GM19193 (cell line): ENCODE measurements around the gene CCDC136.

Source experiments
- POLR2A ChIP-seq: IDR thresholded peaks from 4 replicates; pipeline ENCODE4 v1.6.1; 2011; ENCODE audit not compliant: insufficient read depth, insufficient read length; ENCODE audit errors: extremely low read depth

CCDC136 gene

DNA sequence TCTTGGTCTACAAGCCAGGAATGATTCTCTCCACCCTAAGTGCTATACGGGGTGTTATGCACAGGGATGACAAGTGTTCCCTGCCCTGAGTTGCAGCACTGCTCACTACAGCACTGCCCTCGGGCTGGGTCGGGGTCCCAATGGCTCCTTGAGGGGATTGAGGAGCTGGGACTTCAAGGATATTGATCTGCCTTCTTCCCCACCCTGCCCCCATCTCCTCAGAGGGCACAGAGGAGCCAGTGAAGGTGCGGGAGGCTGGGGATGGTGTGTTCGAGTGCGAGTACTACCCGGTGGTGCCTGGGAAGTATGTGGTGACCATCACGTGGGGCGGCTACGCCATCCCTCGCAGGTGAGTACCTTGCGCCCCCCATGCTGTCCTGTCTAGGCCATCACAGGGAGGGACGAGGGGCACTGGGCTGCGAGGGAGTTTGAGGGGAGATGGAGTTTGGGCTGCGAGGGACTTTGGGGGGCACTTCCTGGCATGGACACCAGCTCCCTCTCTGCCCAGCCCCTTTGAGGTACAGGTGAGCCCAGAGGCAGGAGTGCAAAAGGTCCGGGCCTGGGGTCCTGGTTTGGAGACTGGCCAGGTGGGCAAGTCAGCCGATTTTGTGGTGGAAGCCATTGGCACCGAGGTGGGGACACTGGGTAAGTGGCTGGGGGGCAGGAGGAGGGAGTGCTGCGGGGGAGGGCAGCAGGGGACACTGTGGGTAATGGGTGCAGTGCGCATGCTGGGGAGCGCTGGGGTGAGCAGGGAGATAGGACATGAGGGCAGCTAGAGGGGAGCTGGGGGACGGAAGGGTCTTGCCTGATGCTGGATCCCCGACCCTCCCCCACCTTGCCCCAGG, 48.8 kb downstream of the CCDC136 start:
- TF ChIP-seq POLR2A, result no peak

GRCh38 chr7:128841171-128841690, 49.5 kb downstream of the CCDC136 start:
- TF ChIP-seq POLR2A, result no peak

DNA sequence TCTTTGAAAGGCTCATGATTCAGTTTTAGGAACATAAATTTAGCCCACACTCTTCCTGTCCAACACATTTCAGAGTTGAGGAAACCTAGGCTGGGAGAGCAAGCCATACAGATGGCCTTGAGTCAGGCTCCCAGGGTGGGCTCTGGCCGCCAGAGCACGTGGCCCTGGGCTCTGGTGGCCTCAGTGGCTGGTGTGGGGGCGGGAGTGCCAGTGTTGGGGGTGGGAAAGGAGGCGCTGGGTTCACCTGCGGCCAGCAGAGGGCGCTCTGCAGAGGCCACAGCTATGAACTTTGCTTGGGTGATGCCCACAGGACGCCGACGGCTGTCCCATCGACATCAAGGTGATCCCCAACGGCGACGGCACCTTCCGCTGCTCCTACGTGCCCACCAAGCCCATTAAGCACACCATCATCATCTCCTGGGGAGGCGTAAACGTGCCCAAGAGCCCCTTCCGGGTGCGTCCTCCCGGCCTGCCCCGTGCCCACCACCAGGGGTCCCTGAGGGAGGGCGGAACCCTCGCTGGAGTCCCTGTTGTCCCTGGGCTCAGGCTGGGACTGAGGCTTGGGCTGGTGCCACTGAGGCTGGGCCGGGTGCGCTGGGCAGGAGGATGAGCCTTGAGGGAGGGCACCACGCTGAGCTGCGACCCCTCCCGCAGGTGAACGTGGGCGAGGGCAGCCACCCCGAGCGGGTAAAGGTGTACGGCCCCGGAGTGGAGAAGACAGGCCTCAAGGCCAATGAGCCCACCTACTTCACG, 50.3 kb downstream of the CCDC136 start:
- no peak for TF ChIP-seq POLR2A

DNA sequence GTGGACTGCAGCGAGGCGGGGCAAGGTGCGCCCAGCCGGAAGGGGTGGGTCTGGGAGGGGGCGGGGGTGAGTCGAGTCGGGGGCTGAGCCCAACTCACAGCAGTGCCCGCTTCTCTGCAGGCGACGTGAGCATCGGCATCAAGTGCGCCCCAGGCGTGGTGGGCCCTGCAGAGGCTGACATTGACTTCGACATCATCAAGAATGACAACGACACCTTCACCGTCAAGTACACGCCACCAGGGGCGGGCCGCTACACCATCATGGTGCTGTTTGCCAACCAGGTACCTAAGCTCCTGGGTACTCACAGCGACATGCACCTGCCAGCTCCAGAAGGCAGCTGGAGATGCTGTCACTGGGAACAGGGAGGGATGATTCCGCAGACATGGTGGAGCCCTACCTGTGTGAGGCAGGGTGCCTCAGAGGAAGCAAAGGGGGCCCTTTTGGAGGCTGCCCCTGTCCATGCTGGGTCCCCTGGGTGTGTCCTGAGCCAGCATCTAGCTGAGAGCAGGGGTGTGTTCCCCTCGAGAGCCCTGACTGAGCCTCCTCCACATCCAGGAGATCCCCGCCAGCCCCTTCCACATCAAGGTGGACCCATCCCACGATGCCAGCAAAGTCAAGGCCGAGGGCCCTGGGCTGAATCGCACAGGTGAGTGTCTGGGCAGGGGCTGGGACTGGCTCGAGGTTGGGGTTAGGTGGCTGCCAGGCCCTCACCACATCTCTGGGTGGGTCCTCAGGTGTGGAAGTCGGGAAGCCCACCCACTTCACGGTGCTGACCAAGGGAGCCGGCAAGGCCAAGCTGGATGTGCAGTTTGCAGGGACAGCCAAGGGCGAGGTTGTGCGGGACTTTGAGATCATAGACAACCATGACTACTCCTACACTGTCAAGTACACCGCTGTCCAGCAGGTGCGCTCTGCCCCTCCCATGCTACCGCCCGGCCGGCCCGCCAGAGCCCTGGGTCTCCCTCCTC, 51.2 kb downstream of the CCDC136 start:
- no peak for TF ChIP-seq POLR2A

- no peak for TF ChIP-seq POLR2A
Measured at GRCh38 chr7:128843938-128844621, 52.3 kb downstream of the CCDC136 start.

DNA sequence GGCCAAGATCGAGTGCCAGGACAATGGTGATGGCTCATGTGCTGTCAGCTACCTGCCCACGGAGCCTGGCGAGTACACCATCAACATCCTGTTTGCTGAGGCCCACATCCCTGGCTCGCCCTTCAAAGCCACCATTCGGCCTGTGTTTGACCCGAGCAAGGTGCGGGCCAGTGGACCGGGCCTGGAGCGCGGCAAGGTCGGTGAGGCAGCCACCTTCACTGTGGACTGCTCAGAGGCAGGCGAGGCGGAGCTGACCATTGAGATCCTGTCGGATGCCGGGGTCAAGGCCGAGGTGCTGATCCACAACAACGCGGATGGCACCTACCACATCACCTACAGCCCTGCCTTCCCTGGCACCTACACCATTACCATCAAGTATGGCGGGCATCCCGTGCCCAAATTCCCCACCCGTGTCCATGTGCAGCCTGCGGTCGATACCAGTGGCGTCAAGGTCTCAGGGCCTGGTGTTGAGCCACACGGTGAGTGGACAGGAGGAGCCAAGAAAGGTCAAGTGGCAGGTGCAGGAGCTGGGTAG, 53.1 kb downstream of the CCDC136 start:
- no peak for TF ChIP-seq POLR2A

- no peak for TF ChIP-seq POLR2A
Measured at GRCh38 chr7:128845475-128845874, 53.7 kb downstream of the CCDC136 start.

DNA sequence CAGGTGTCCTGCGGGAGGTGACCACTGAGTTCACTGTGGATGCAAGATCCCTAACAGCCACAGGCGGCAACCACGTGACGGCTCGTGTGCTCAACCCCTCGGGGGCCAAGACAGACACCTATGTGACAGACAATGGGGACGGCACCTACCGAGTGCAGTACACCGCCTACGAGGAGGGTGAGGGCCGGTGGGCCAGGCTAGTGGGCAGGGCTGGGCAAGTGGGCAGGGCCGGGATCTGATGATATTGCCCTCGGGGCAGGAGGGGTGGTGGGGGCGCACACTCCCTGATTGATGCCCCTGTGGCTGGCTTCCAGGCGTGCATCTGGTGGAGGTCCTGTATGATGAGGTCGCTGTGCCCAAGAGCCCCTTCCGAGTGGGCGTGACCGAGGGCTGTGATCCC, 54.2 kb downstream of the CCDC136 start:
- no peak for TF ChIP-seq POLR2A

DNA sequence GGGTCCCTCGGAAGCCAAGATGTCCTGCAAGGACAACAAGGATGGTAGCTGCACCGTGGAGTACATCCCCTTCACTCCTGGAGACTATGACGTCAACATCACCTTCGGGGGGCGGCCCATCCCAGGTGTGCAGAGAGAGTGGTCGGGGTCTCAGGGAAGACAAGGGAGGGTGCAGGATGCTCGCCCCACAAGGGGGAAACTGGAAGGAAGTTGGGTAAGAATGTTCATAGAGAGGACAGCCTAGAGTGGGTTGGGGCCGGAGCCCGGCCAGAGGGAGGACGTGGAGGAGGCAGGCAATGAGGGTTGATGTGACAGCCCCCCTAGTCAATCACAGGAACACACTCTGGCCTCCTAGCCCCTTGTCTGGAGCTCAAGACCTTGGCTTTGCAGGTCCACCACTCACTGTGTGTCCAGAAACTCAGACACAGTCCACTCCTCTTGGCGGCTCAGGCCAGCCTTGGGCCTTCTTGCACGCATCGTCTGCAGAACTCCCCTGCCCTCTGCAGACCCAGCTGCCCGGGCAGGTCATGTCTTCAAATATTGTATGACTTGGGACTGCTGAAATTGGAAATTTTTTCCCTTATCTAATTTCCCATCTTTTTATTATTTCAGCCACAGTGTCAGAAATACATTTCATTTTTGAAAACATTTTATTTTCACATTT, 55.1 kb downstream of the CCDC136 start:
- TF ChIP-seq POLR2A, result no peak

DNA sequence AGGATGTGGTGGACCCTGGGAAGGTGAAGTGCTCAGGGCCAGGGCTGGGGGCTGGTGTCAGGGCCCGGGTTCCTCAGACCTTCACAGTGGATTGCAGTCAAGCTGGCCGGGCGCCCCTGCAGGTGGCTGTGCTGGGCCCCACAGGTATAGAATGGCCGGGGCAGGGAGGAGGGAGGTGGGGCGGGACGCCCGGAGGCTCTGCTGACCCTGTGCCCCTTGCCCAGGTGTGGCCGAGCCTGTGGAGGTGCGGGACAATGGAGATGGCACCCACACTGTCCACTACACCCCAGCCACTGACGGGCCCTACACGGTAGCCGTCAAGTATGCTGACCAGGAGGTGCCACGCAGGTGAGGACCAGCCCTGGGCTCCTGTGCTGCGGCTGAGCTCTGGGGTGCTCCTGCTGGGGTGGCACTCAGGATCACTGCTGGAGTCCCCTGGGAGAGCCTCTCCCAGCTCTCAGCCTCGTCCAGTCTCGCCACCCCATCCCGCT, 56.0 kb downstream of the CCDC136 start:
- no peak for TF ChIP-seq POLR2A

DNA sequence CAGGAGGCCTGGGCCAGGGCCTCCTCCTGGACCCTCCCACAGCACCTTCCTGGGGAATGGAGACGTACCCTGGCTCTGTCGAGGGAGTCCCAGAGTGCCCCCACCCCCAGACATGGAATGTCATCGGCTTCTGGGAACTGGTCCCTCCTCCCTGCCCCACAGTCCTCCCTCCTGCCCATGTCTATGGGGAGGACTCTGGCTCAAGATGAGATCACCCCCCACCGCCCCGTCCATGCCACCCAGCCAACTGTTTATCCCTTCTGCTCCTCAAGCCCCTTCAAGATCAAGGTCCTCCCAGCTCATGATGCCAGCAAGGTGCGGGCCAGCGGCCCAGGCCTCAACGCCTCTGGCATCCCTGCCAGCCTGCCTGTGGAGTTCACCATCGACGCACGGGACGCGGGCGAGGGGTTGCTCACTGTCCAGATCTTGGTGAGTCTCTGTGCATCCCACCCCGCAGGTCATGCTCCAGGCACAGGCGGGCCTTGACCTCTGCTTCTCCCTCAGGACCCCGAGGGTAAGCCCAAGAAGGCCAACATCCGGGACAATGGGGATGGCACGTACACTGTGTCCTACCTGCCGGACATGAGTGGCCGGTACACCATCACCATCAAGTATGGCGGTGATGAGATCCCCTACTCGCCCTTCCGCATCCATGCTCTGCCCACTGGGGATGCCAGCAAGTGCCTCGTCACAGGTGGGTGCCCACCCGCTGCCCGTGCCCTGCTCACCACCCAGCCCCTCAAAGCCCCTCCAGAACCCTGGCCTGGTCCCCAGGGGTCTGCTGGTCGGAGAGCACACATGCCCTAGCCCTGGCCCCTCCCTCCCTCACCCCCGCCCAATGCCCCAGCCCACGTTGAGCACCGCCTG, 56.8 kb downstream of the CCDC136 start:
- TF ChIP-seq POLR2A, result no peak

DNA sequence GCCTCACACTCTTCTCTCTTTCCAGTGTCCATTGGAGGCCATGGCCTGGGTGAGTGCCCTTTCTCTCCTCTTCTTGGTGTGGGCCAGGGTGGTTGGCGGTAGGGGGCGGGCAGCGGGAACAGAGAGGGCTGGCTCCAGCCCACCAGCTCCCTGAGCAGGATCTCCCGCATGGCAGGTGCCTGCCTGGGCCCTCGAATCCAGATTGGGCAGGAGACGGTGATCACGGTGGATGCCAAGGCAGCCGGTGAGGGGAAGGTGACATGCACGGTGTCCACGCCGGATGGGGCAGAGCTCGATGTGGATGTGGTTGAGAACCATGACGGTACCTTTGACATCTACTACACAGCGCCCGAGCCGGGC, 57.4 kb downstream of the CCDC136 start:
- no peak for TF ChIP-seq POLR2A

- no peak for TF ChIP-seq POLR2A
Measured at GRCh38 chr7:128849804-128850490, 58.2 kb downstream of the CCDC136 start.
